NCI-H1092 (cell line): ENCODE data around the gene NFIX.

ENCODE experiments used
- DNase-seq: peaks from one replicate; lab custom pipeline; 2025; lab: John Stamatoyannopoulos, UW

Gene NFIX

DNA sequence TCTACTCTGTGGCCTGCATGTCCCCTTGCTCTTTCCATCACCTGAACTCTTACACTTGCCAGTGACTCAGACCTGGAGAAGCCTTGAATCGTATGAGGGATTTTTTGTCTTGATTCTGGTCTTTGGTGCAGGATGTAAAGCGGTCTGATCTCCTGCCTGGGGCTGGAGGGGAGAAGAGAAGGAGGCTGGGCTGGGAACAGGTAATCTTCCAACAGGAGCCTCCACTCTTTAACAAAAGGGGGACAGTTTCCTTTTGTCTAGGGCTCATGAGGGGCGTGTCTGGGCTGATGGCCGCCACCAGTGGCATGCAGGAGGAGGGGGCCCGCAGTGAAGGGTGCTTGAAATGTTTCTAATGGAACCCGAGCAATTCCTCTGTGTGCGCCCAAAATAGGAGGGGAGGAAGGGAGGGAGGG, 24.7 kb downstream of the NFIX start:
- DNase-seq: no peak

DNA sequence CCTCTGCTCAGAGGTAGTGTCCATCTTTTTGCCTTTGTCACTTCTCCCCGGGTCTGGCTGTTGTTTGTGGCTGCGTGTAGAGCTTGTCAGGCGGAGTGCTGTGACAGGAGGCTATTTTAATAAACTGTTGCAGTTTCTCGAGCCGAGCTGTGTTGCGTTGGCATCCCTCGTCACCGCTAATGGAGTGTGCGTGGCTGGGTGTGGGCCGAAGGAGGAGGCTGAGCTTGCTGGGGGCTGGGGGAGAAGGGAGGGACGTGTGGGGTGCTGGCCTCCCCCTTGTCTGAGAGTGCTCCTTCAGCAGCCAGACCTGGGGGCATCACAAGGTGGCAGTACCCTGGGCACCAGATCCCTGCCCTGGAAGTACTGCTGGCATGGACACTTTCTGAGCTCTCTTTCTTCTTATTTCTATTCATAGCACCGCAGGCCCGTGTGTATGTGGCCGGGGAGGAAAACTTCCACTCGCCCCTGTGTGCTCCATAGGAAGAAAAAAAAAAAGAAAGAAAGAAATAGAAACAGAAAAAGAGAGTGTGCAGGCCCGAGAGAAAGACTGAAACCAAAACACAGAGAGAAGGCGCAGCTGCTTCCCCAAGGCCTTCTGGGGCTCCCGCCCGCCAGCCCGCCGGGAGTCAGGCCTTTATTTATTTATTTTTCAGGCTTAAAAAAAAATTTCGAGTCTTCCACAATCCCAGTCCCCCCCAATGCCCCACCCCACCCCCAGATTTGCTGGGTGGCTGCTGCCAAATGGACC, 27.0 kb downstream of the NFIX start:
- DNase-seq: peak; percentile 64

DNA sequence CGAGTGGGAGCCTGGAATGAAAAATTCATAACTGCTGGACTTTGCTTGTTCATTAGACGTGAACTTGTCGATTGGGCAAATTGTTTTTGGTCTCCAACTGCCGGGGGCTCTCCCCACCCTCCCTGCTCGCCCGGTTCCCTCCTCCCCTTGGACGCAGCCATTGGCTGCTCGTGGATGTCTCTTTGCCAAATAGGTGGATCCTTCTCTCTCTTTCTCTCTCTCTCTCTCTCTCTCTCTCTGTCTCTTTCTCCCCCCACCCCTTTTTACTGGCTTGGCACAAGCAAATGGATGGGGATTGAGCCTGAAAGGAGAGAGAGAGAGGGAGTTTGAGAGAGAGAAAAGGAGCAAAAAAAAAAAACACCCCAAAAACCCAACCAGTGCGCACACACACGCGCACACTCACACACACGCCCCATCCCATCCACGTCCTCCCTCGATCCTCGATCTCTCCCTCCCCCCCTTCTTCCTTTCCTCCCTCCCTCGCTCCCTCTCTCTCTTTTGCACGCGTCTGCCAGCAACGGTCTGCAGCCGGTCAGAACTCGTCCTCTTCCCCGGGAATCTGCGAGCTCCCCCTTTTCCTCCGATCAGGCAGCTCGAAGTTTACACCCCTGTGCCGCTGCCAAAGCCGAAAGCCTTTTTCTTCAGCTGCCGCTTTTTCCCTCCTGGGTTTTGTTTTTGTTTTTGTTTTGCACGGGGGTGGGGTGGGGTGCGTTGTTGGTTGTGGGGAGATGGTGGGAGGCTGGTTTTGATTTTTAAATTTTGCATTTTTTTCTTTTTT, 27.8 kb downstream of the NFIX start:
- peak; percentile 90 for DNase-seq

DNA sequence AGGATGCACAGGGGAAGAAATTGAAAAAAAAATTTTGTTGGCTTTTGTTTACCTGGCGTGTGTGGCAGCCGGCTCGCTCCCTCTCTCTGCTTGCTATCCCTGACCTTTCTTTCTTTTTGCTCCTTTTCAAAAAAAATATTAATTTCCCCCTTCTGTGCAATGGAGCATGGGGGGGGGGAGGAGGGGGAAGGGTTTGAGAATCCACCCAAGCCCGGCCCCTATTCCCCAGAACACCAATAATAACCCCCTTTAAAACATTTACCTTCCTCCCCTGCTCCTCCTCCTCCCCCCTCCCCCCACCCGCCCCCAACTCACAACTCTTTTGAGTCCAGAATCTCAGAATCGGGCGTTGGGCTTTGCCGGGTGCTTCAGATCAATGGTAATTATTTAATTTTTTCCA, 28.4 kb downstream of the NFIX start:
- DNase-seq: peak; percentile 28

DNA sequence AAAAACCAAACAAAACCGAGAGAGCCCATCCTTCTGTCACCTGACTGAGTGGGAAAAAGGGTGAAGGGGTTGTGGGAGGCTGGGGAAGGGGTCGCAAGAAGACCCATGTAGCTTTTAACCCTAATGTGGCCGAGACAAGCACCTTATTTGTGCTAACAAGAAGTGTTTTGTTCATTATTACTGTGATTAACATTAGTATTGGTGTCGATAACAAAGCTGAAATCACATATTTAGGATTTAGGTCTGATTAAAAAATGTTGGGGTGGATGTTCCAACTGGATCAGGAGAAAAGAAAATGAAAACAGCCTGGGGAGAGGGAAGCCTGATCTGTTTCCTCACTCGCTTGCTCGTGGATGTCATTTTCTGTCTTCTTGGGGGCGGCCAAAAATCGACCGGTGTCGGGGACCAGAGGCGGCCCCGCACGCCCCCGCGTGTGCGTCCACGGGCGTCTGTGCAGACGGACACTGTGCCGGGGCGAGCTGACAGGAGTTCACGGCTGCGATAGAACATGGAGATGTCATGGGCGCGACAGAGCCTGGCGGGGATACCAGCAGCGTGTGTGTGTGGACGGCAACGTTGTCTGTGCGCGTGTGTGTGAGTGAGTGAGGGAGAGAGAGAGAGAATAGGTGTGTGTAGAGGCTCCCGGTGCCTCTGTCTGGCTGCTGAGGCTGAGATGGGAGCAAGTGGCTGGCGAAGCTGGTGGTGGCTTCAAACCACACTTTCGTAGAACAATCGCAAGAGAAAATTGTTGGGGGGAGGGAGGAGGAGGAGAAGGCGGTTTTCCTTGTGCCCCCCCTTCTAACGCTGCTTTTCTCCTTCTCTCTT, 29.1 kb downstream of the NFIX start:
- peak; percentile 29 for DNase-seq

DNA sequence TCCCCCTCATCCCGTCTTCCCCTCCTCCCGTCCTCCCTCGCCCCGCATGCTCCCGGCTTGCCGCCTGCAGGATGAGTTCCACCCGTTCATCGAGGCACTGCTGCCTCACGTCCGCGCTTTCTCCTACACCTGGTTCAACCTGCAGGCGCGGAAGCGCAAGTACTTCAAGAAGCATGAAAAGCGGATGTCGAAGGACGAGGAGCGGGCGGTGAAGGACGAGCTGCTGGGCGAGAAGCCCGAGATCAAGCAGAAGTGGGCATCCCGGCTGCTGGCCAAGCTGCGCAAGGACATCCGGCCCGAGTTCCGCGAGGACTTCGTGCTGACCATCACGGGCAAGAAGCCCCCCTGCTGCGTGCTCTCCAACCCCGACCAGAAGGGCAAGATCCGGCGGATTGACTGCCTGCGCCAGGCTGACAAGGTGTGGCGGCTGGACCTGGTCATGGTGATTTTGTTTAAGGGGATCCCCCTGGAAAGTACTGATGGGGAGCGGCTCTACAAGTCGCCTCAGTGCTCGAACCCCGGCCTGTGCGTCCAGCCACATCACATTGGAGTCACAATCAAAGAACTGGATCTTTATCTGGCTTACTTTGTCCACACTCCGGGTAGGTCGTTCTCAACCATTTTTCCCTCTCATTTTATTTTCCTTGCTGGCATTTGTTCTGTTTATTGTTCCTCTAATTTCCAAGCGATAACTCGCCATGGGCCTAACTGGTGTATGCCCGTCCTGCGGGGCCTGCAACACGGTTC, 29.8 kb downstream of the NFIX start:
- DNase-seq: no peak

DNA sequence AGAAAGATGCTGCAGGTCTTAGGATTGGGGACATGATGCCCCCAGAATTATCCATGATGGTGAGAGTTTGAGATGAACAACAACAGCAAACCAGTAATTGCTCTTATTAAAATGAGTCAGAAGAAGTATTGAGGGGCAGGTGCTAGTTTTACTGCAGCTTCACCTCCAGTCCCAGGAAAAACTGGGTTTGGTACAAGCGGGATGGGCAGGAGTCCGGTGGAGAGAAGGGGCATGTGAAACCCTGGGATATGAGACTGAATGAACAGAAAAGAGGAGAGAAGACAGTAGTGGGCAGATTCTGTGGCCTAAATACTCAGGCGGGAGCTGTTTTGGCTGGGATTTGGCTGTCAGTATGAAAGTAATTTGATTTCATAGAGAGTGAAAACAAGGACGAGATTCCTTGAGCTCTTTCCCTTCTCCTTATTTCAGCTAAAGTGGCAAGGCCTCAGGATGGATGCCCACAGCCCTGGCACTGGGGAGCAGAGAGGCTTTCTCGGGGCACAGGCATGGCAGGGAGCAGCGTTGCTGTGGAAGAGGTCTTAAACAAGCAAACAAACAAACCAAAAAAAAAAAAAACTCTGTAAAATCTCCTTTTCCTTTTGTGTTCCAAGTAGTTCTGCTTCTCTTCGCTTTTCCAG, 30.7 kb downstream of the NFIX start:
- DNase-seq: no peak

DNA sequence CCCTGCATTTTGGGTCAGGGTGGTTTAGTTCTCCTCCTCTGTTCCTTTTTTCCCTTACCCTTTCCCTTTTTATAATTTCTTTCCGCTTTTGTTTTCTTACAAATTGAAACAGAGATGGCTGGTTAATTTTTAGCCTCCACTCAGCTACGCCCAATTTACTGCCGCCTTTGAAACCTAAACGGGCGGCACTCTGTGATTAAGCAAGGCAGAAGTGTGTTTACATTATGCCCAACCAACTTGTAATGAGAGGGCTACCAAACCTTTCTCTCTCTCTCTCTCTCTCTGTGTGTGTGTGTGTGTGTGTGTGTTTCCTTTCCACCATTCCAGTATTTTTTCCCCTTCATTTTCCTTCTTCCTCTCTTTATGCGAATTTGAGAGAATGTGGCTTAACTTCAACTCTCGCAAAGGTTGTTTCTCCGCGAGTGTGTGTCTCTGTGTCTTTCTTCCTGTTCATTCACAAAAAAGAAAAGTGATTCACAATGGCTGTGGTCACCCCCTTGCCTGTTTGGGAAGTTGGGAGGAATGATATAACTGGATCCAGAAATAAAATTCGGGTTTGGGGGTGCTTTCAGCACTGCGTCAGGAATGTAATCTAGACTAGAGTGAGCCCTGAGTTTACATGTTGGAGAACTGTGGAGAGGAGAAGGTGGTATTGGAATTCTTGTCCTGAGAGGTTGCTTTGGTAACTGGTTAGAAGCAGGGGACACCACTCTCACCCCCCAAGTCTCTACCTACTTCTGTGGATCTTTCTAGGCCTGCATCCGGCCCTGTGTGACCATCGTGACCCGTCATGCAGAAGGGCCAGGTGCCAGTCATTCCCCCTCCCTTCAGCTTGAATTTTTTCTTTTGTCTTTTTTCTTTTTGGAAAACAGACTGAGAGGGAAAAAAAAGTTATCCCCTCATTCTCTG, 31.4 kb downstream of the NFIX start:
- DNase-seq: peak; percentile 56

DNA sequence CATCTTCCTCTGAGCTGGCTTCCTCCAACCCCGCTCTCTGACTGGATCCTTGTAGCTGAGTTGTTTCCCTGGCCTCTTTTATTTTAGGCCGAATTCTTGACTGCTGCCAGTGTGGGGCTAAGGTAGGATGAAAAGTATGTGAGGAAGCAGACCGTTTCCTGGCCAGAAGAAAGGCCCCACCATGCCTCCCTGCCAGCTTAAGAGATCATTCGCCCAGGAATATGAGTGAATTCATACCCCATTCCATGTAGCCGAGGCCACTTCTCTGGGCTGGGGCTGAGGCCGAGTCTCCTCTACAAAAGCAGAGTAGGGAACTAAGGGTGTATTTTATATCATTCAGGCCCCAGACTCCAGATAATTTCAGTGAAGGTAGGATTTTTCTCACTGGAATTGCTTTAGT, 32.3 kb downstream of the NFIX start:
- no peak for DNase-seq

DNA sequence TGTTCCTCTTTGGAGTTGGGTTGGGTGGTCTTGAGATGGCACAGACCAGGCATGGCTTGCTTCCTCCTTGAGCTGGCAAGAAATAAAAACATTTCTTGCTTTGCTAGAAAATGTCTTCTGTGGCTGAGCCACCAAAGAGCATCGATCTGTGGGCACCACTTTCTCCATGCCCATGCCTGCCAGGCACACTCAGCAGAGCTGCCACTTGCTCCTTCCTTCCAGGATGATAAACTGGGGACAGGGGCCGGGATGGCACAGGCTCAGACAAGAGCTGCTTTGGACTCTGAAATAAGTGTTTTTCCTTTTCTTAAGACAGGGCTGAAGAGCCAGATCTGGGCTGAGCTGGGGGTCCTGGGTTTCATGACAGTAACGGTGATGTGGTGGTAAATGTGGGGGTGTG, 32.8 kb downstream of the NFIX start:
- DNase-seq: no peak

DNA sequence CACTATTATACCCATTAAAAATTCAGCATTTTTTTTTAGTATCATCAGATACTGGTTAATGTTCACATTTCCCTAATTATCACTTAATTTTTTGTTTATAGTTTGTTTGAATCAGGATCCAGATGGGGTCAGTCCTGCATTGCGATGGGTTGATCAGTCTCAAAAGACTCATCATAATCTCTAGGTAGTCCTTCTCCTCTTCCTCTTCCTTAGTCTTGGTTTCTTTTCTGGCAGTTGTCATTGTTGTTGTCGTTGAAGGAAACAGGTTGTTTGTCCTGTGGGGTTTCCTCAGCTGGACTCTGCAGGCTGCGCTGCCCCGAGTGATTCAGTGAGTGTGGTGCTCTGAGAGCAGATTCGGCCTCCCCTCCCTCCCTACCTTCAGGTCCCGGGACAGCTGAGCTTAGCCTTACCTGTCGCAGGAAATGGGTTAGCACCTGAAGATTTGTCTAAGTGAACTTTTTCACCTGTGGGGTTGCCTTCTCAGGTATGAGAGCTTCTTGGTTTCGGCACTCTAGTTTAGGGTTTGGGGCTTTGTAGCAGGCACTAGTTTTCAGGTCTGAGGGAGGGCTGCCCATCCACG, 34.1 kb downstream of the NFIX start:
- DNase-seq: no peak

DNA sequence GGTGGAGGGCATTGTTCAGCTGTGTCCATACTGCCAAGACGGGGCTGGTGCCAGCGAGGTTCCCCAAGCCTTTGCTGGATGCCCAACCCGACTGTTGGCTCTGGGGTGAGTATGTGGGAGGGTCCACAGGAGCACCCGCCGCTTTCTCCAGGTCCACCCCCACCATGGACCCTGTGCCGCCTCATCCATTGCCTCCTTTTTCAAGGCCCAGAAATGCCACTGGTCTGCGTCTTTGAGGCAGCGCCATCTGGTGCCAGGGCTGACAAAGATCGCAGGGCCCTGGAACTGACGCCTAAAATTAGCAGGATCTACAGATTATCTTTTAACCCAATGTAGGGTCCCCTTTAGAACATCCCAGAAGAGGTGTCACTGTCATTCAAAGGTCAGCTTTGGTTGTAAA, 34.6 kb downstream of the NFIX start:
- no peak for DNase-seq

DNA sequence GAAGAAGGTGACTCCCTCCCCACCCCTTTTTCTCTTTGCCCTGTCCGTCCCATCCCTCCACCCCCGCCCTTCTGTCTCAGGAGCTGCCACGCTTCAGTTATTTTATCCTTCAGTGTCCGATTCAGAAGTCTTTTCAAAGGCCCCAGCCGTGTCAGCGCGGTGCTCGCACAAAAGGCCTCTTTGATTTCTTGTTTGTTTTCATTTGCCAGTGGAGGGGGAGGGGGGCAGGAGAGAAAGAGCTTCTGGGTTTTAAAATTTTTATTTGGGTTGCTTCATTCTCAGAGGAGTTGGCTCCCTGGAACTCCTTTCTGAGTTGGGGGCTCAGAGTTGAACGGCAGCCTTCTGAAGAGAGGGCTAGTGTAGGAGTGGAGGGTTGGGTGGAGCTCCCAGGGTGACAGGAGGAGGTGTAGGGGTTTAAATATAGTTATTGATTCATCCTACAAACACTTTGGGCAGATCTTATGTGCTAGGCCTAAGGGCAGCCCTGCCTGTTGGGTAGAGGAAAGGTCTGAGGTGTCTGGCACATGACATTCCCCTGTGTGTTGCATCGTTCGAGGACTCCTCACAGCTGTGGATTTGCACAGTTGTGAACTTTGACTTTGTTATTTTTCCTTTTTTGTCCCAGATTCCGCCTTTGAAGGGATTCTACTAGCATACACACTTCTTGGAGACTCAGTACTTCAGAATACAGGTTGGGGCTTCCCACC, 36.8 kb downstream of the NFIX start:
- no peak for DNase-seq

DNA sequence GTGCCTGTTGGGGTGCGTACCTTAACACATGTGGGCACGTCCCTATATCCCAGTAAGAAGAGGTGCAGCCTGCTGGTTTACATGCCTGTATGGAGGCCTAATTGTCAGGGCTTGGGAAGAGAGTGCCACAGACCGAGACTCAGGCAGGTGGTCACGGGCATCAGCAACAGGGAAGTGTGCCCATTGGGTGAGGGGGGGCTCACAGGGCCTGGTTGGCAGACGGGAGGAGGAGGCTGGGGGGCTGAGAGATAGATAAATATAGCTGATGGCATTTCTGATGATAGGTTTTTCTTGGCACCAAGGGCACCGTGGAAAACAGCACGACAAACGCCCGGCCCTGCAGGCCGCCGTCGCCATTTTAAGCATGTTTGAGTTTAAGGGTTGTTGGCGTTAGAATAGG, 37.6 kb downstream of the NFIX start:
- DNase-seq: no peak

DNA sequence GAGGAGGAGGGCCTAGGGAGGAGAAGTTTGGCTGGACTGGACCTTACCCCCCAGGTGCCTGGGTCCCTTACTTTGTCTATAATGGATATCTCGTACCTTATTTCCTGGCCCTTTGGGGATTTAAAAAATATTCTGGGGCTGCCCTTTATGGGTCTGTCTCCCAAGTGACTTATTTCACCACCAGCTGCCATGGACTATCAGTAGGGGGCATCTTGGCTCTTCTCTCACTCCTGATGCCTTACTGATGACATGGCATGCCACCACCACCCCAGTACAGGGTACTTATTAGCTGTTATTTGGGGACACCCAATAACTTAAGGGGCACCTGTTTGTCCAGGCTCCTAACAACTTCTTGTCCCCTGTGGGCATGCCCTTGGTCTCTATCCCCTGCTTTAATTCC, 38.0 kb downstream of the NFIX start:
- DNase-seq: no peak

DNA sequence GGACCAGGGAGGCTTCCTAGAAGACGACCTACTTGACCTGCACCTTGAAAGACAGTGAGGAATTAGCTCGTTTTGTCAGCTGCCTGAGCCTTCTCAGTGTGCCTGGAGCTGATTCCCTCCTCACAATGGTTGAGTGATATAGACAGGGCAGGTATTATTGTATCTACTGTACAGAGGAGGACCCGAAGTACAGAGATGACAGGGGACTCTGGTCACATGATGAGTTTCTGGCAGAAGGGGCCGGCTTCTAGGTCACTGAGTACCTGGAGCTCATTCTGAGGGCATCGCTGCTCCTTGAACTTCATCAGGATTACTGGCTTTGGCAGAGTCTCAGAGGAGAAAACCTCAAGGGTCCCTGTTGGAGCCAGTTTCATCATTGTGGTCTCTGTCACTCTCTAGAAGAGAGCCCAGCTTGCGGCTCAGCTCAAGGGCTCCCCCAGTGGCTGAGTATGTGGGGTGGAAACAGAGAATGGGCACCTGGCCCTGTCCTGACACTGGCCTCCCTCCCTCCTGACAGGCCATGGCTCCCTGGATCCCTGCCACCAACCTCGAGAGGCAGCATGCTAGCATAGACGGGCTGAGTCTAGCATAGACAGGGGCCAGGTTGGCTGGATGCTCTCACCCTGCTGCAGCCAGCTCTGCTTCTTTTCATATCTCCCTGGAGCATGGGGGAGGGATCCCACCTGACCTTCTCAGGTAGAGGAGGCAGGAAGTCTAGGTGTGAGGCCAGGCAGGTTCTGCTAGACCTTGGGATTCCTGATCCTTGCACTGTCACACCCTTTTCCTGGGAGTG, 38.7 kb downstream of the NFIX start:
- DNase-seq: peak; percentile 27

DNA sequence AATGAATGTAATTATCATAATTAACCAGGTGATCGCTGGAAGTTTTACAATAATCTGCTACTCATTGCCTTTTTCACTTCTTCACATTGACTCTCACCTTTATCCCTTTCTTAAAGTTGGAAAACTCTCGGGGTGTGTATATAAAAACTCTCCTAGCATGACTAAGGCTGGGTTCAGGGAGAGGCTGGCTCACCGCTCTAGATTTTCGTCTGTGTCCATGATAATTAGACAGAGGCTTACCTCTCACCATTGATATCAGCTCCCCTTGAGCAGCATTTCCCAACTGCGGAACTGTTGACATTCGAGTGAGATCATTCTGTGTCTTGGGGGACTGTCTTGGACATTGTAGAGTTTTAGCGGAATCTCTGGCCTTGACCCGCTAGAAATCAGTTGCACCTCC, 39.4 kb downstream of the NFIX start:
- DNase-seq: no peak

DNA sequence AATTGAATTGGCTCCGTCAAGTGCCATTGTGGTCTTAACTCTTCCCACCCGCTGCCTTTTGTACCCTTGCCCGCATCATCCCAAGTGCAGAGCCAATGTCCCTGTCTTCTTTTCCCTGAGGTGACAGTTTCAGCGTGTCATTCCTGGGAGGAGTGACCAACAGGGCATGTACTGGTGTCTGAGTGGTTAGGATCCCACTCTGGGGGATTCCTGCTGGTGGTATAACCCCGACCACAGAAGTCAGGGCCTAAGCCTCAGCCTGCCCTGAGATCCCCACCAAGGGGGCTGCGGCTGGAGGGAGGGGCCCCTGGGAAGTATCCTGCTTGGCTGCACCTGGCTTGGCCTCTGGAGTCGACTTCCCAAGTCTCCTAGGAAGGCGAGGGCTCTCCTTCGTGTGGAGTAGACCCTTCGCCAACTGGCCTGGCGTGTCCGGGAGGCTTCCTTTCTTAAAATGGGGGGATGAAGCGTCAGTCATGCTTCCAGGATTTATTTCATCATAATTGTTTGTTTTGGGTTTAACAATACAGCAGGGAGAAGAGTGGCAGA, 40.6 kb downstream of the NFIX start:
- no peak for DNase-seq
